Lower lobe of right lung (tissue), 2 donors: ENCODE data around the gene FSIP2. TPM values are rescaled to one million over a fixed set of nuclear protein-coding genes. Genes with fewer than 3 reads are reported as not detected.

Source experiments
- ATAC-seq, 2 donors: fragments of 200-7000 bp; cut with Tn5 transposase; one replicate each; pipeline ENCODE4 v1.9.1; 2020 to 2022; ENCODE audit warnings: mild to moderate bottlenecking in 2 of 2, moderate library complexity in 2 of 2
- DNase-seq: peaks from one replicate; pipeline ENCODE4 v3.0.0-alpha.2; 2020
- H3K27ac ChIP-seq: fragments of 200-600 bp; one replicate; pipeline ENCODE4 v1.8.0; 2022
- H3K27me3 ChIP-seq: fragments of 200-600 bp; one replicate; pipeline ENCODE4 v1.8.0; 2022; ENCODE audit warnings: low read depth
- H3K36me3 ChIP-seq: fragments of 200-600 bp; one replicate; pipeline ENCODE4 v1.8.0; 2022; ENCODE audit warnings: mild to moderate bottlenecking
- H3K4me1 ChIP-seq: fragments of 200-600 bp; one replicate; pipeline ENCODE4 v1.8.0; 2022
- H3K4me3 ChIP-seq: fragments of 200-600 bp; one replicate; pipeline ENCODE4 v1.8.0; 2022; ENCODE audit warnings: mild to moderate bottlenecking
- H3K9me3 ChIP-seq: fragments of 200-600 bp; one replicate; pipeline ENCODE4 v1.8.0; 2022
- intact Hi-C: fragments of 100-400 bp; cut with DNase I; formaldehyde crosslinking; loops from one replicate; pipeline ENCODE4 v1.11.0; 2022
- long read RNA-seq: library from polyadenylated mRNA; unstranded; transcript quantifications from one replicate; pipeline ENCODE4 v2.0.0, GENCODE V29; 2021
- total RNA-seq: library from RNA; stranded (reverse); fragmentation: NEBNext Ultra II Directional; extraction: Animal tissue kit (Norgen Biotek cat#: 25700); gene quantifications from one replicate; pipeline ENCODE4 v1.2.1, GENCODE V29; 2021
- TF ChIP-seq, protein P1 (sequence below): fragments of 200-600 bp; IDR thresholded peaks from one replicate; pipeline ENCODE4 v1.8.0; 2022; ENCODE audit warnings: antibody characterized with exemption, mild to moderate bottlenecking
- donor health status: DM: no; HTN: yes; CAD: no; lungs with severe emphysema.

Gene FSIP2, protein sequence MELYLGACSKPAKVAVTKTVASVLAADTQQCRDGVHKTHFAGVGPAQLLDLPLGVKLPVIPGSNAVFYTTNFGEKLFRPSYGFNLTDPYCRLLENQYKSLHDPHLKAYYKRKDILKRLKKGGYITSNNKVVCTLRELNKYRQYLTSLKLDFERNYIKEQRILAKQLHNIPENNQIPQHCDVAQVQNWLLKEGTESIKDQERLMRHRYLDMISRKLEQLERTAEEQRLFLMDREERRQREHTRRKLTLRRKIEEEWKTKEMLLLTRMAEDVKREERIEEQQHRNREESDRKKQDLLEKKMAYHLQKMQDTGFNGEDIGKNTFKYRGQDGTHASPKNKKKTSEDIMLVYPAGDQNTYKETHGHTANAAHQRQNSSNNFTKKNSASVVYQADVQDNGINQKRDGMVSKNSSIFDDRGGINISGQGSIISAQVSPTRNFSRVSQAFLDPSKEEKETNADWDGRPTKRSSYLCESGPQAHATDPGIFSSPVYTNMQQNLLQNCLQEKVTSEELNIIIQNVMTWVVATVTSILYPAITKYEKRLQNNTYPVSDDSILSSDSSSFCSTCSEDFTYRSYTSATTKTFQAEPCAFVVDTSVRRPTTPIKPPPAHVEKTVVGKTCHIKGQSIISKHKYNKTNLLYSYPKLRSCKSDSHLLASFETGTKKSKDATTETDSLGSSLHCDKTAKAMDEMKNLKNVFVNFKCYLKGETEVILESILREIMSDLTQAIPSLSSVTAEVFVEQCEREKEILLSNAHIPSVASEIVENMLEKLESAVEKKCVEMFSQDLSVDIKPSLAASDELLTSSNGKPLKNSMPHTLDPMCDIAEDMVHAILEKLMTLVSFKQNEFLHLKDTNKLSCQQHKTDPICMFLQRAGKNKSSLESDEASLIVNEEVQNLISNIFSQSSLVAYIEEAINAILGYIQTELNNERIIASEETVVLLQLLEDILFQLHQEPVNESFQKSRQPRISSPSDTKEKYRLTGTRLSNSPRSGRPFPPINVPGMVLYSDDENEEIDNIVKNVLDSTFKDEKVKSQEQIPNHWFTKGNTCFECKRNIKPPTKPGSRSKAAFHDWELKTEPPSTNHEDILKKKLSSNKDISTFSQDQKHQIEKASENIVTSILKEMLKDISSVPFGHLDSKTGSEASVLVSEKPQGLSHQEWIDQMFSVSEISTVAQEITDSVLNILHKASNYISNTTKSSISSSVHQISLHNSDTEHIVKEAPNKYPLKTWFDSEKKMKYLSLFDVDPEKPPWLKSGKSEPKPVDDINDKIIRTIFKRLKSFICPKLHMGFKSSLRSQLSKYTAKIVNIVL (N-terminal part only)
- 0.27 TPM for total RNA-seq
- long read RNA-seq = 0 reads

DNA sequence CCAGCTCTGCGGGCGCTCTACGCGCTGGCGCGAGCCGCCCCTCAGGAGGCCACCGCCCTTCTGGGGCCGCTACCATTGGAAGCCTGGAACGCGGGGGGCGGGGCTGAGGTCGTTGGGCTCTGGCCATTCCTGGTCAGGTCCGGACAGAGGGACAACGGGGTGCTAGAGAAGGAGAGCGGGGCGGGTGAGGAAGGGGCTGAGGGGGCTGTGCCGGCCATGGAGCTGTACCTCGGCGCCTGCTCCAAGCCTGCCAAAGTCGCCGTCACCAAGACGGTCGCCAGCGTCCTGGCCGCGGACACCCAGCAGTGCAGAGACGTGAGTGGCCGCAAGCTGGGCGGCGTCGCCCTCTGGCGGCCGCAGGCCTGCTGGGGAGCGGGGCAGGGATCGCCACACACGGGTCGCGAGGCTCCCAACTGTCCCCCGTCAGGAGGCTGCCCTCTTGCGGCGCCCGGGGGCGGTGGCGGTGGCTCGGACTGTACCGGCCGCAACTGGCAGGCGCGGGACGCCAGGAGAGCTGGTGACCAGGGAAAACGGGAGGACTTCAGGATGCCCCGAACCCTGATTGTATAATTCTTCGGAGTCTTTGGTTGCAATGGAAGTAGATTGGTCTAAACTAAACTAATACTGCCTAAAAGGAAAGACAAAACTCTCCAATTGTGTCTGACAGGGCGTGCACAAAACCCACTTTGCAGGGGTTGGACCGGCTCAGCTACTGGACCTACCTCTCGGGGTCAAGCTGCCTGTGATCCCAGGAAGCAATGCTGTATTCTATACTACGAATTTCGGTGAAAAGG, at the start of gene FSIP2:
FSIP2 (plus strand) TSS at position 126 of the 794 bp plus-strand sequence; CDS start at position 217, 91 bp downstream.
- H3K27ac ChIP-seq = no peak within 1 kb of the TSS
- DNase-seq (peak; percentile 54), ATAC-seq (peak; percentile 83 to 87)
- peaks cover 9% of the 10 kb centered on the region for H3K27me3 ChIP-seq
- TF ChIP-seq, protein P1, sequence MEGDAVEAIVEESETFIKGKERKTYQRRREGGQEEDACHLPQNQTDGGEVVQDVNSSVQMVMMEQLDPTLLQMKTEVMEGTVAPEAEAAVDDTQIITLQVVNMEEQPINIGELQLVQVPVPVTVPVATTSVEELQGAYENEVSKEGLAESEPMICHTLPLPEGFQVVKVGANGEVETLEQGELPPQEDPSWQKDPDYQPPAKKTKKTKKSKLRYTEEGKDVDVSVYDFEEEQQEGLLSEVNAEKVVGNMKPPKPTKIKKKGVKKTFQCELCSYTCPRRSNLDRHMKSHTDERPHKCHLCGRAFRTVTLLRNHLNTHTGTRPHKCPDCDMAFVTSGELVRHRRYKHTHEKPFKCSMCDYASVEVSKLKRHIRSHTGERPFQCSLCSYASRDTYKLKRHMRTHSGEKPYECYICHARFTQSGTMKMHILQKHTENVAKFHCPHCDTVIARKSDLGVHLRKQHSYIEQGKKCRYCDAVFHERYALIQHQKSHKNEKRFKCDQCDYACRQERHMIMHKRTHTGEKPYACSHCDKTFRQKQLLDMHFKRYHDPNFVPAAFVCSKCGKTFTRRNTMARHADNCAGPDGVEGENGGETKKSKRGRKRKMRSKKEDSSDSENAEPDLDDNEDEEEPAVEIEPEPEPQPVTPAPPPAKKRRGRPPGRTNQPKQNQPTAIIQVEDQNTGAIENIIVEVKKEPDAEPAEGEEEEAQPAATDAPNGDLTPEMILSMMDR = peak; percentile 52
- H3K4me1 ChIP-seq = no peaks in the 10 kb centered on the region
- intact Hi-C loops = no loop called here
- H3K9me3 ChIP-seq = no peaks in the 10 kb centered on the region
- no peak within 1 kb of the TSS for H3K4me3 ChIP-seq
- H3K36me3 ChIP-seq = no peaks in the 10 kb centered on the region

DNA sequence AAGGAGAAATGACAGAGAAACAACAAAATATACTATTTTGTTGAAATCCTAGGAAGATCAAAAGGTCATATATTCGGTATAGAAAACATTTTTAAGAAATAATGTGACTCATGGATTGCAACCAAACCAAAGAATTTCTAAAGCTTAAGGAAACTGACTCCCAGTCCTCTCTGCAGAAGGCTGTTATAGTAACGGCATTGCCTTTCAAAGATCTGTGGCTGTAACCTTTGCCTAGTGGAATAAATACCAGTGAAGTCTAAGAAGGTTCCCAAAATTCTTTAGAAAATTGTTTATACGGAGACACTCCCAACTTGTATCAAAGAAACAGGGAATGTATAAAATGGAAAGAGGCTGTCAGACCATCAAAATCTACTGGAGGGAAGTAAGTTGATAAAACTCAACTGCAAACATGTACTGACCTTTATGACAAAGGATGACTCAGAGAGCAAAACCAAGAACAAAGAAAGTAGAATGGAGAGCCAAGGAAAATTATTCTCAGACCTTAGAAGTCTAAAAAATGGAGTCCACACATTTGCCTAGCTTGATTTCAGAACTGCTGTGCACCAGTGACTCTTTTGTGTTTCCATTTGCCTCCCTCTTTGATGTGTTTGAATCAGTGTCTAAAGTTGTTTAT, 48.6 kb upstream of the FSIP2 start:
- Histone ChIP-seq H3K27ac (no peak overlapping the region), H3K27me3 (no peaks in the 10 kb centered on the region), H3K4me3 (no peak overlapping the region), H3K9me3 (no peaks in the 10 kb centered on the region), H3K4me1 (no peaks in the 10 kb centered on the region), H3K36me3 (no peaks in the 10 kb centered on the region)
- TF ChIP-seq, protein P1 = no peak
- ATAC-seq = no peak
- intact Hi-C loops = no loop called here
- no peak for DNase-seq

DNA sequence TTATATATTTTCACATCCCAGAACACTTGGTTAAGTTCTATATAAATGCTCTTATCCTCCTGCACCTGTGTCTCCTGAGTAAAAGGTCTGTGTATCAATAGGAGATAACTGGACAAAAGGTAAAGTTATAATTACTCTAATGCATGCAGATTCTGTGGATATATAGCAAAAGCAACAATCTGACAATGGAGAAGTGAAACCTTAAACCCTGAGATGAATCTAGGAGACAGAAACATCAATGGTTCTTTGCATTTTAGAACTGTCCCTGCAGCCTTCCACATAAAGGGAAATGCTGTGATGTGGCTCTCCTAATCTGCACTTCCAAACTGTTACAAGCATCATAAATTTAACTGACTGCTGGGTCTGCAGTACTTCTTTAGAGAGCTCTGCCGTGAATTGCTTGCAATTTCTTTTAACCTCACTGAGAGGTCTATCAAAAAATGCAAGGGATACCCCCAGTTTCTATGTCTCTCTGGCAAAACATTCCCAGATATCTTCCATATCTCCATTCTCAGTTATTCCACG, 42.8 kb upstream of the FSIP2 start:
- Histone ChIP-seq H3K4me3 (no peak overlapping the region), H3K27ac (no peak overlapping the region), H3K36me3 (no peaks in the 10 kb centered on the region), H3K9me3 (no peaks in the 10 kb centered on the region), H3K27me3 (no peaks in the 10 kb centered on the region), H3K4me1 (no peaks in the 10 kb centered on the region)
- DNase-seq (no peak), ATAC-seq (no peak)
- TF ChIP-seq, protein P1 = no peak
- intact Hi-C loops = no loop called here

DNA sequence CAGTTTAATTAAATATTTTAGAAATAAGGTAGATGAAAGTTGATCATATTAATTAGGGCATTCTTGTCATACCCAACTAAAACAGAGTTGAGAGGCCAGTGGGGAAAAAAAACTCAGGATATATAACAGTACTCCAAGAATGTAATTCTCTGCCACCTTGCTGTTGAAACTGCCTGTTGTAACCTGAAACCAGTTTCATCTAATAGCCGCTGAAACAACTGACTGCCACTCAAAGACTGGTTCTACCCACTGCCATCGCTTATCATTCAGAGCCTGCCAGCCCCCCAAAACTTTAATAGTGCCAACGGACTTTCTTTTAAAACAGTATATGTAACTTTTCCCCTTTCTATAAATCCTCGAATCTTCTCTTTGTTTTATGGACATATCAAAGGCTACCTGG, 37.7 kb upstream of the FSIP2 start:
- TF ChIP-seq, protein P1 = no peak
- no peak for DNase-seq

More for the DNA sequence above, 37.7 kb upstream of the FSIP2 start:
- no peak for ATAC-seq
- no peaks in the 10 kb centered on the region for H3K36me3 ChIP-seq
- H3K9me3 ChIP-seq = no peaks in the 10 kb centered on the region
- intact Hi-C loops = no loop called here
- H3K4me3 ChIP-seq = no peak overlapping the region
- no peaks in the 10 kb centered on the region for H3K4me1 ChIP-seq
- H3K27ac ChIP-seq = no peak overlapping the region
- no peaks in the 10 kb centered on the region for H3K27me3 ChIP-seq
